HFF-Myc (cell line): Measurements from ENCODE around the gene MTURN.
"Not testable (repeated sequence)": the region's sequence is repeated elsewhere in the genome, so short reads cannot be mapped to it uniquely, and the experiment has no call there.

Source experiments
- DNase-seq: peaks from one replicate; pipeline ENCODE4 v3.0.0-alpha.2; 2011; ENCODE audit warnings: low read depth; ENCODE audit errors: extremely low read depth
- H3K4me3 ChIP-seq: replicated peaks from 2 replicates; pipeline ENCODE4 v1.5.1; 2011; ENCODE audit warnings: low read depth, mild to moderate bottlenecking, control low read depth, low read length
- CTCF ChIP-seq: IDR thresholded peaks from 2 replicates; pipeline ENCODE4 v1.5.1; 2012; ENCODE audit warnings: mild to moderate bottlenecking, low read depth, low read length, control low read depth; ENCODE audit errors: missing control alignments

The MTURN gene

GRCh38 chr7:30183749-30184369 lies 49.1 kb downstream of the MTURN start:
- H3K4me3 ChIP-seq = no peak overlapping the region
- no peak for DNase-seq
- no peak for TF ChIP-seq CTCF

DNA sequence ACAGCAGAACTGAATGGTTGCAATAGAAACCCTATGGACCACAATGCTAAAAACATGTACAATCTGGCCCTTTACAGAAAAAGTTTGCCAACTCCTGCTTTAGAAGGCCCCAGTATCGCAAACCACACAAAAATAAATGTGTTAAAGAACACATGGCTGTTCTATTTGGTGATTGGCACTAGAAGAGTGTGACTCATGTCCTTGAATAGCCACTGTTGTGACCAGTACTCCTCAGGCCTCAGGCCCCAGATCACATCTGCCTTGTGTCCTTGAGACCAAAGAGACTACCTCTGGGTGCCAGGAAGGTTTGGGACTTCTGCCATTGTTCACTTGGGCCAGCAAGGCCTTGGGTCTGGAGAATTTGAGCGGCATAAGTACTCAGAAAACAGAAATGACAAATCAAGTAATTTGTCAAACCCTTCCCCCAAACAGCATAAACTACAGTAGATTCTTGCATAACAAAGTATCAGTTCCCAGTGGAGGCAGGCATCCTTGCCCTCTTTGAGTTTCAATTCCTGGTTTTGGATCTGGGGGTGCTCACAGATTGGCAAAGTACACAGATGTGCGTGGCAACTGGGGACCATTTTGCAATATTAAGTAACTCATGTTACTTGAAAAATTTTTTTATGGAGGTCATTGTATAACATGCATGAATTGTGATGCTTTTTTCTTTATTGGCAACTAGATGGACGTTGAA lies 50.2 kb downstream of the MTURN start:
- no peak for TF ChIP-seq CTCF
- DNase-seq = no peak
- H3K4me3 ChIP-seq = no peak overlapping the region

- no peak for TF ChIP-seq CTCF
- H3K4me3 ChIP-seq = no peak overlapping the region
- no peak for DNase-seq
These were observed 50.7 kb downstream of the MTURN start for GRCh38 chr7:30185496-30185895.

- no peak for DNase-seq
- no peak for TF ChIP-seq CTCF
- H3K4me3 ChIP-seq = no peak overlapping the region
These were observed 51.9 kb downstream of the MTURN start for GRCh38 chr7:30186725-30187124.

DNA sequence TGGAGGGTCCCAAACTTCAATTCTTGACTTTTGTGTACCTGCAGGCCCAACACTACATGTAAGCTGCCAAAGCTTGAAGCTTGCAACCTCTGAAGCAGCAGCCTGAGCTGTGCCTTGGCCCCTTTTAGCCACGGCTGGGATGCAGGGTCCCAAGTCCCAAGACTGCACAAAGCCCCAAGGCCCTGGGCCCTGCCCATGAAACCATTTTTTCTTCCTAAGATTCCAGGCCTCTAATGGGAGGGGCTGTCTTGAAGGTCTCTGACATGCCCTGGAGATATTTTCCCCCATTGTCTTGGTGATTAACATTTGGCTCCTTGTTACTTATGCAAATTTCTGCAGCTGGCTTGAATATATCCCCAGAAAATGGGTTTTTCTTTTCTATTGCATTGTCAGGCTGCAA lies 52.7 kb downstream of the MTURN start:
- H3K4me3 ChIP-seq = no peak overlapping the region
- DNase-seq = no peak
- no peak for TF ChIP-seq CTCF

DNA sequence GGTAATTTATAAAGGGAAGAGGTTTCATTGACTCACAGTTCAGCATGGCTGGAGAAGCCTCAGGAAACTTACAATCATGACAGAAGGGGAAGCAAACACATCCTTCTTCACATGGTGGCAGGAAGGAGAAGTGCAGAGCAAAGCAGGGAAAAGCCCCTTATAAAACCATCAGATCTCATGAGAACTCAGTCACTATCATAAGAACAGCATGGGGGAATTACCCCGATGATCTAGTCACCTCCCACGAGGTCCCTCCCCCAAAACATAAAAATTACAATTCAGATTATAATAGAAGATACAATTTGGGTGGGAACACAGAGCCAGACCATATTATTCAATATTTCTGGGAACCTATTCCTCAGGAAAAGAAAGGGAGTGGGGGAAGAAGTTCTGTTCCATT lies 53.6 kb downstream of the MTURN start:
- DNase-seq, H3K4me3 ChIP-seq: not testable (repeated sequence)

DNA sequence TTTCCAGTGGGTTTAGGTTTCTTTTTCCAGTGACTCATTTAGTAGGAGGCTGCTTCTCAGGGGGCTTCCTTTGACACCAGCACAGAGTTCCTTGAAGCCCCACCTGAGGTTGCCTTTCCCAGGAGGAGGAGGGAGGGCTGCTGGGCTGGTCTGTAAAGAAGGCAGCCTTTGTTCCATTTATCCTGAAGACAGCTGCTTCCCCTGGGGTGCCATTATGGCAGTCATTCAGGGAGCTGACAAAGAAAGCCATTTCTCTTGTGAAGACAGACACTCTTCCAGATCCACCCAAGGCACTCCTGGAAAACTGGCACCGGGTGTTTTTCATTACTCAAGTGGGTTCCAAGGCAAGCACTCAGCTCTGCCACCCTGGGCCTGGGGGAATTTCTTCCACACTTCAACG lies 54.0 kb downstream of the MTURN start:
- no peak overlapping the region for H3K4me3 ChIP-seq
- TF ChIP-seq CTCF = no peak
- no peak for DNase-seq
